DMS114 treated with DMSO at 0.1 percent for 48 hours (cell line): Measurements from ENCODE around the gene SYDE1.

Experiments
- DNase-seq: peaks from one replicate; lab custom pipeline; 2025; ENCODE audit not compliant: unreplicated experiment; lab: John Stamatoyannopoulos, UW

Gene SYDE1

GRCh38 chr19:15108845-15109767 is 1.9 kb downstream of the SYDE1 start:
- DNase-seq: no peak

GRCh38 chr19:15109768-15110417 is 2.7 kb downstream of the SYDE1 start:
- DNase-seq: no peak

GRCh38 chr19:15110418-15110815 is 3.2 kb downstream of the SYDE1 start:
- no peak for DNase-seq

GRCh38 chr19:15111758-15112157 is 4.6 kb downstream of the SYDE1 start:
- DNase-seq: no peak

GRCh38 chr19:15112385-15112784 is 5.2 kb downstream of the SYDE1 start:
- no peak for DNase-seq

- no peak for DNase-seq
Measured at GRCh38 chr19:15113245-15114152, 6.3 kb downstream of the SYDE1 start.

GRCh38 chr19:15114153-15114540 is 6.9 kb downstream of the SYDE1 start:
- no peak for DNase-seq

- DNase-seq: no peak
Measured at GRCh38 chr19:15115080-15115479, 7.9 kb downstream of the SYDE1 start.

GRCh38 chr19:15115762-15116615 is 8.8 kb downstream of the SYDE1 start:
- no peak for DNase-seq

- no peak for DNase-seq
Measured at GRCh38 chr19:15116856-15117255, 9.7 kb downstream of the SYDE1 start.

- DNase-seq: no peak
Measured at GRCh38 chr19:15118248-15118647, 11.0 kb downstream of the SYDE1 start.

- DNase-seq: no peak
Measured at GRCh38 chr19:15118789-15119494, 11.7 kb downstream of the SYDE1 start.

GRCh38 chr19:15120135-15121026 is 13.2 kb downstream of the SYDE1 start:
- DNase-seq: no peak

- no peak for DNase-seq
Measured at GRCh38 chr19:15122331-15123030, 15.3 kb downstream of the SYDE1 start.

GRCh38 chr19:15123031-15123890 is 16.1 kb downstream of the SYDE1 start:
- DNase-seq: no peak

GRCh38 chr19:15123900-15124299 is 16.7 kb downstream of the SYDE1 start:
- DNase-seq: no peak

GRCh38 chr19:15124572-15125231 is 17.5 kb downstream of the SYDE1 start:
- DNase-seq: no peak
